GM13976 (cell line): Measurements from ENCODE around the gene FOXP2.

Experiments used
- DNase-seq: peaks from one replicate; pipeline ENCODE4 v3.0.0; 2012; ENCODE audit warnings: low spot score
- CTCF ChIP-seq: IDR thresholded peaks from 2 replicates; pipeline ENCODE4 v1.5.1; 2012; ENCODE audit warnings: borderline replicate concordance, mild to moderate bottlenecking; ENCODE audit not compliant: insufficient read depth; ENCODE audit errors: extremely low read depth, missing control alignments, control extremely low read depth
- in situ Hi-C: fragments of 300-500 bp; cut with MboI; formaldehyde crosslinking; loops from one replicate; pipeline ENCODE4 v1.12.0; 2022; ENCODE audit warnings: low sequenced_read_pairs, mixed read lengths, inconsistent platforms; ENCODE audit not compliant: unreplicated experiment

Gene FOXP2

GRCh38 chr7:114662002-114662677 lies 247.5 kb downstream of the FOXP2 start:
- in situ Hi-C loops, result no loop called here
- TF ChIP-seq CTCF, result no peak
- DNase-seq, result no peak

GRCh38 chr7:114663502-114663901 lies 248.9 kb downstream of the FOXP2 start:
- in situ Hi-C loops, result no loop called here
- no peak for DNase-seq

GRCh38 chr7:114670676-114671075 lies 256.1 kb downstream of the FOXP2 start:
- DNase-seq, result no peak
- no peak for TF ChIP-seq CTCF
- in situ Hi-C loops, result no loop called here

More at GRCh38 chr7:114663502-114663901, 248.9 kb downstream of the FOXP2 start:
- no peak for TF ChIP-seq CTCF

- DNase-seq, result no peak
- in situ Hi-C loops, result no loop called here
- no peak for TF ChIP-seq CTCF
Observed at GRCh38 chr7:114671563-114672123, 257.0 kb downstream of the FOXP2 start.

GRCh38 chr7:114678116-114678515 lies 263.5 kb downstream of the FOXP2 start:
- no peak for TF ChIP-seq CTCF
- DNase-seq, result no peak
- in situ Hi-C loops, result no loop called here

GRCh38 chr7:114687238-114687637 lies 272.6 kb downstream of the FOXP2 start:
- no peak for DNase-seq
- TF ChIP-seq CTCF, result no peak
- in situ Hi-C loops, result no loop called here
